H1 (cell line): ENCODE data around the gene CPT1A.

Source experiments
- EZH2 ChIP-seq: fragments of 200-600 bp; sonication (generic); IDR thresholded peaks from 2 replicates; pipeline ENCODE4 v1.7.1; 2012; ENCODE audit warnings: low read depth, mild to moderate bottlenecking, moderate library complexity, low read length, inconsistent platforms; ENCODE audit not compliant: severe bottlenecking
- TF ChIP-seq, protein P1 (sequence below), 3 experiments: IDR thresholded peaks; 1 replicate in 2 of 3; 2 replicates in 1 of 3; pipeline versions ENCODE4 v1.5.1 to v1.6.1; 2011; ENCODE audit warnings: low read length in 3 of 3, mild to moderate bottlenecking in 3 of 3, inconsistent platforms in 2 of 3, low read depth in 1 of 3, moderate library complexity in 1 of 3; ENCODE audit not compliant: insufficient read depth in 1 of 3; ENCODE audit errors: control extremely low read depth in 1 of 3

DNA sequence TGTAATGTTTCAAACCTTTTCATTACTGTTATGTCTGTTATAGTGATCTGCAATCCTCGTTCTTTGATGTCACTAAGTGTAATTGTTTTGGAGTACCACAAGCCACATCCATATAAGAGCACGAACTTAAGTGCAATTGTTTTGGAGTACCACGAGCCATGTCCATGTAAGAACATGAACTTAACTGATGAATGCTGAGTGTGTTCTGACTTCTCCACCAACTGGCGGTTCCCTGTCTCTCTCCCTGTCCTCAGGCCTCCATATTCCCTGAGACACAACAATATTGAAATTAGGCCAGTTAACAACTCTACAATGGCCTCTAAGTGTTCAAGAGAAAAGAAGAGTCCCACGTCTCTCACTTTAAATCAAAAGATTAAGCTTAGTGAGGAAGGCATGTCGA is 113.9 kb downstream of the CPT1A start:
- TF ChIP-seq EZH2: no peak
- TF ChIP-seq, protein P1, sequence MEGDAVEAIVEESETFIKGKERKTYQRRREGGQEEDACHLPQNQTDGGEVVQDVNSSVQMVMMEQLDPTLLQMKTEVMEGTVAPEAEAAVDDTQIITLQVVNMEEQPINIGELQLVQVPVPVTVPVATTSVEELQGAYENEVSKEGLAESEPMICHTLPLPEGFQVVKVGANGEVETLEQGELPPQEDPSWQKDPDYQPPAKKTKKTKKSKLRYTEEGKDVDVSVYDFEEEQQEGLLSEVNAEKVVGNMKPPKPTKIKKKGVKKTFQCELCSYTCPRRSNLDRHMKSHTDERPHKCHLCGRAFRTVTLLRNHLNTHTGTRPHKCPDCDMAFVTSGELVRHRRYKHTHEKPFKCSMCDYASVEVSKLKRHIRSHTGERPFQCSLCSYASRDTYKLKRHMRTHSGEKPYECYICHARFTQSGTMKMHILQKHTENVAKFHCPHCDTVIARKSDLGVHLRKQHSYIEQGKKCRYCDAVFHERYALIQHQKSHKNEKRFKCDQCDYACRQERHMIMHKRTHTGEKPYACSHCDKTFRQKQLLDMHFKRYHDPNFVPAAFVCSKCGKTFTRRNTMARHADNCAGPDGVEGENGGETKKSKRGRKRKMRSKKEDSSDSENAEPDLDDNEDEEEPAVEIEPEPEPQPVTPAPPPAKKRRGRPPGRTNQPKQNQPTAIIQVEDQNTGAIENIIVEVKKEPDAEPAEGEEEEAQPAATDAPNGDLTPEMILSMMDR (IDR thresholded peaks at IDR 0.05; ENCODE audit: control extremely low read depth in 1 of 3, insufficient read depth in 1 of 3, low read depth in 1 of 3, low read length in 3 of 3): no peak; a peak in 1 of 4 replicates
